GM12872 (cell line): ENCODE data around the gene NFAM1.

Experiments
- TF ChIP-seq, protein P1 (sequence below): IDR thresholded peaks from 3 replicates; pipeline ENCODE4 v1.5.1; 2011; ENCODE audit warnings: low read depth, mild to moderate bottlenecking, low read length, moderate library complexity; ENCODE audit not compliant: insufficient read depth

Gene NFAM1, protein sequence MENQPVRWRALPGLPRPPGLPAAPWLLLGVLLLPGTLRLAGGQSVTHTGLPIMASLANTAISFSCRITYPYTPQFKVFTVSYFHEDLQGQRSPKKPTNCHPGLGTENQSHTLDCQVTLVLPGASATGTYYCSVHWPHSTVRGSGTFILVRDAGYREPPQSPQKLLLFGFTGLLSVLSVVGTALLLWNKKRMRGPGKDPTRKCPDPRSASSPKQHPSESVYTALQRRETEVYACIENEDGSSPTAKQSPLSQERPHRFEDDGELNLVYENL

DNA sequence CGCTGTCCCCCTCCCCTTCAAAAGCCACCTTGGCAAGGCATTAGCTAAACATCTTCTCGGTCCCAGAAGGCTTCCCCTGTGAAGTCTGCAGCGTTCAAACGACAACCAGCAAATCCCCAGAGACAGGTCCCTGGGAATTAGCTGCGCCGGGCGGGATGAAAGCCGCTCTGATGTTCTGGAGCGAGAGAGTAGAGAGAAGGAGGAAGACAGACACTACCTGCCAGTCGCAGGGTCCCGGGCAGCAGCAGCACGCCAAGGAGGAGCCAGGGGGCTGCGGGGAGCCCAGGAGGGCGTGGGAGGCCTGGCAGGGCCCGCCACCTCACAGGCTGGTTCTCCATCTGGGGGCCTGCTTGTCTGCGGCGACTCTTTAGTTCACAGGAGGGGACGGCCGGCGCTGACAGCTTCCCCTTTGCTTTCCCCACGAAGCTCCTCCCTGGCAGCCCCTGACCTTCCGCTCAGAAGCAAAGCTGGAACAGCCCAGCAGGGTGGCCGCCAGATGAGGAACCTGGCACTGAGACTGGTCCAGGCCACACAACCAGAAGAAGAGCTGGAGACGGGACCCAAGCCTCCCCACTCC lies at the start of gene NFAM1:
TSS of gene NFAM1 (minus strand) at position 384 of the 577 bp plus-strand sequence. CDS start at position 338, 46 bp downstream.
- TF ChIP-seq, protein P1, sequence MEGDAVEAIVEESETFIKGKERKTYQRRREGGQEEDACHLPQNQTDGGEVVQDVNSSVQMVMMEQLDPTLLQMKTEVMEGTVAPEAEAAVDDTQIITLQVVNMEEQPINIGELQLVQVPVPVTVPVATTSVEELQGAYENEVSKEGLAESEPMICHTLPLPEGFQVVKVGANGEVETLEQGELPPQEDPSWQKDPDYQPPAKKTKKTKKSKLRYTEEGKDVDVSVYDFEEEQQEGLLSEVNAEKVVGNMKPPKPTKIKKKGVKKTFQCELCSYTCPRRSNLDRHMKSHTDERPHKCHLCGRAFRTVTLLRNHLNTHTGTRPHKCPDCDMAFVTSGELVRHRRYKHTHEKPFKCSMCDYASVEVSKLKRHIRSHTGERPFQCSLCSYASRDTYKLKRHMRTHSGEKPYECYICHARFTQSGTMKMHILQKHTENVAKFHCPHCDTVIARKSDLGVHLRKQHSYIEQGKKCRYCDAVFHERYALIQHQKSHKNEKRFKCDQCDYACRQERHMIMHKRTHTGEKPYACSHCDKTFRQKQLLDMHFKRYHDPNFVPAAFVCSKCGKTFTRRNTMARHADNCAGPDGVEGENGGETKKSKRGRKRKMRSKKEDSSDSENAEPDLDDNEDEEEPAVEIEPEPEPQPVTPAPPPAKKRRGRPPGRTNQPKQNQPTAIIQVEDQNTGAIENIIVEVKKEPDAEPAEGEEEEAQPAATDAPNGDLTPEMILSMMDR: no peak

DNA sequence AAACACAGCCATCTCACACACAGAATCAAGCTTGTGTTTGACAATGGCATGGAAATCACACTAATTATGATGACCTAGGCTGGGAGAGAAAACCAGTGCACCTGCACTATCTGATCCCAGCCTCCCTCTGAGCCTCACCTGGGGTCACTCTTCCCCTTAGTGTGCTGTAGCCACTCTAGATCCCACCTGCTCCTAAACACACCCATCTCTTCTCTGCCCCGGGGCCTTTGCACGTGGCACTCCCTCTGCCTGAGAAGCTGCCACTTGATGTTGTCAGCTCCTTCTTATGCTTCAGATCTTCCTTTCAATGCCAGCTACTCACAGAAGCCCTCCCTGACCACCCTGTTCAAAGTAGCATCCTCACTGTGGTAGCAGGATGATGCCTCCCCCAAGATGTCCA lies 42.9 kb upstream of the NFAM1 start:
- TF ChIP-seq, protein P1: no peak

DNA sequence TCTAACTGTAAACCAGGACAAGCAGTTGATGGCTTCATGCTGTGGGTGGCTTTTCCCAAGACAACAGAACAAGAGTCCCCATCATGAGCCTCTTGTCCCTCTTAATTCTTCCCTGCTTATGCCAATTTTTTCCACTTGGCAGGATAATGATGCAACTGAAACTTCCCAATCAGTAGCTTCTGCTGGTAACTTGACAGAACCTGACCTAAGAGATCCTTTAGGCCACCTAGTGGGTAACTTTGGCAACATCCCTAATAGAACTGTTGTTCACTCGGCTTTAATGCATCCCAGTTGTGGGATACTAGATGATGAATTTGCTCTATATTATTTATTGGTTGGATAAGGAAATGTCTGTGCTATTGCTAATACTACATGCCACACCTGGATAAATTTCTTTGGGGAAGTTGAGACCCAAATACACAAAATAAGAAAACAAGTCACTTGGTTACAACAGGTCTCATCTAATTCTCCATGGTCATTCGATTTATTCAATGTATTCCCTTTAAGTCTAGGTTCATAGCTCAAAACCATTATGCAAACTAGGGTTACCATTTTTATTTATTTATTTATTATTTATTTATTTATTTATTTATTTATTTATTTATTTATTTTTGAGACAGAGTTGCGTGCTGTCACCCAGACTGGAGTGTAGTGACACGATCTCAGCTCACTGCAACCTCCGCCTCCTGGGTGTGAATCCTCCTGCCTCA lies 41.4 kb upstream of the NFAM1 start:
- TF ChIP-seq, protein P1: peak; percentile 82

DNA sequence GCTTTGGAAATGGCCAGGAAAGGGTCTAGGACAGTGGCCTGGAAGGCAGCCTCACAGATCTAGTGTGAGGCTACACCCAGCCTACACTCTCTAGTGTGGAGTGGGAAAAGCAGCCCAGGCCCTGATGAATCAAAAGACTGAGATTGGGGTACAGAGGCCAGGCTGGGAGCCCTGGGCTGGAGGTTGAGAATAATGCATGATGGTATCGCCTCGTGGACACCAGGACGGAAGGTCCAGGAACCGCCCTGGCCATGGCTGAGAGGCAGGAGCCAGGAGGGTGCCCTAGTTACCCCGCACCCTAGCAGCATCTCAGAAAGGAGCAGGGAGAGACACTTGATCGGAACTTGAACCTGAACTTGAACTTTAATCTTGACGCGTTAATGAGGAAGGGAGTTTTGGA lies 40.5 kb upstream of the NFAM1 start:
- TF ChIP-seq, protein P1: no peak

DNA sequence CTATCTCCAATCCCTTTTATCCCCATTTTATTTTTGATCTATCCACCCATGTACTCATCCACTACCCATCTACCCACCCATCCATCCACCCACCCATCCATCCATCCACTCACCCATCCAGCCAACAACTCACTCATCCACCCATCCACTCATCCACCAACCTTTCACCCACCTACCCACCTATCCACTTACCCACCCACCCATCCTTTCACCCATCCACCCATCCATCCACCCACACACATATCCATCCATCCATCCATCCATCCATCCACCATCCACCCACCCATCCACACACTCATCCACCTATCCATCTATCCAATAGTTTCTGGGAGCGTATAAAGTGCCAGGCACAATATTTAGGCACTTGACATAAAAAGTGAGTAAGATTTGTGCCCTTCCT lies 39.2 kb upstream of the NFAM1 start:
- TF ChIP-seq, protein P1: no peak

DNA sequence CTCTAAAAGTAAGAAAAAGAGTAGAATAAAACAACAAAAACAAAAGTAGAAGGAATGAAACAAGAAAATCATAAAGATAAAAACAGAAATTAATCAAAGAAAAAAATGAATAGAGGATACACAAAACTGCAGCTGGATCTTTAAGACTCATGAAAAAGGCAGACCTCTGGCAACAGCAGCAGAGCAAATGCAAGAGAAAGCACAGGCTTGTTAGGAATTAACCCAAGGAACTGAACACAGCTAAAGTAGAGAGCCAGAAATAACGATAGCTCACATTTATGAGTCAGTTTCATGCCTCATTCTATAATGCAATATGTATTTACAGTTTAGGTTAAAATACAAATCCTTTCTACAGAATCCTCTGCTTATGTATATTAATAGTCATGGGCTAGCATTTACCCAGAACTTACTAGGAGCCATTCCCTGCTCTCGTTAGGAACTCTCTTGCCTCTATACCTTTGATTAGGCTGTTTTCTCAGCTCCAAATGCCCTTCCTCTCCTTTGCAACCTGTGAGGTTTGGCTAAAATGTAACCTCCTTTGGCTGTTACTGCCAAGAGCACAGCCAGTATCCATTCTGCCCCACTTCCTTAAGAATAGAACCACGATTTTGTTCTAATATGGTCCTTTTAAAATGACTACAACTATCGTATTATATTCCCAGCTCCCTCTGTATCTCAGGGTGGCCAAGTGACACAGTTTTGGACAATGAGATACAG lies 38.3 kb upstream of the NFAM1 start:
- TF ChIP-seq, protein P1: no peak

DNA sequence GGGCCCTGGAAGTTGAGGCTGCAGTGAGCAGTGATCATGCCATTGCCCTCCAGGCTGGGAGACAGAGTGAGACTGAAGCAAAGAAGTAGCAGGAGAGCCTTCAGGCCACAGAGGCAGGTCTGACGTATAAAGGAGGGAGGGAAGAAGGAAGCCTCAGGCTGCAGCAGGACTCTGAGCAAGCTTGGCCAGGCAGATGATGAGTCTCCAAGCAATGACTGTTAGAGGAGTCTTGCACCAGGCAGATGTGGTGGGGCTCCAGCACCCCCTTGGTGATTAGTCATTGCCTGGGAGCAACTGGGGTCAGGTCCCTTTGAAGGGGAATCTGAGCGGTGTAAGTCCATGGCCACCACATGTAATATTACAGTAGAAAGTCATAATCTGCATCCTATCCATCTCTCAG lies 36.6 kb upstream of the NFAM1 start:
- TF ChIP-seq, protein P1: no peak
